Activated naive CD8-positive, alpha-beta T cell treated with anti-CD3 and anti-CD28 coated beads, Interleukin-2, amount 10 ng/mL, durations not matched to agents 7 days and 5 days (primary cell): ENCODE data around the gene NABP1. TPM values are rescaled to one million over a fixed set of nuclear protein-coding genes. Genes with fewer than 3 reads are reported as not detected.
"Not testable (repeated sequence)": the region's sequence is repeated elsewhere in the genome, so short reads cannot be mapped to it uniquely, and the experiment has no call there.

ENCODE experiments used
- ATAC-seq: fragments of 150-1000 bp; cut with Tn5 transposase; one replicate; pipeline ENCODE4 v1.10.0; 2021; ENCODE audit warnings: low read depth, moderate library complexity
- POLR2A ChIA-PET: fragments of 350-600 bp; sonication (Branson Sonifier 250); formaldehyde crosslinking; loops from one replicate; lab custom pipeline; 2021; ENCODE audit warnings: antibody characterized with exemption; lab: Charles Lee
- DNase-seq: peaks from one replicate; pipeline ENCODE4 v3.0.0; 2021
- H3K27ac Mint-ChIP-seq: one replicate; pipeline ENCODE4 v1.8.0; 2022; ENCODE audit warnings: mild to moderate bottlenecking, mixed read lengths
- H3K27me3 Mint-ChIP-seq: one replicate; pipeline ENCODE4 v1.8.0; 2022; ENCODE audit warnings: mild to moderate bottlenecking, moderate library complexity, mixed read lengths
- H3K36me3 Mint-ChIP-seq: one replicate; pipeline ENCODE4 v1.8.0; 2021; ENCODE audit warnings: mild to moderate bottlenecking, mixed read lengths
- H3K4me1 Mint-ChIP-seq: one replicate; pipeline ENCODE4 v1.8.0; 2021; ENCODE audit warnings: mixed read lengths
- H3K4me3 Mint-ChIP-seq: one replicate; pipeline ENCODE4 v1.8.0; 2022; ENCODE audit warnings: mild to moderate bottlenecking, moderate library complexity, mixed read lengths
- H3K9me3 Mint-ChIP-seq: one replicate; pipeline ENCODE4 v1.8.0; 2021; ENCODE audit warnings: mixed read lengths
- total RNA-seq, 2 experiments: library from RNA; stranded (reverse); gene quantifications; one replicate each; pipeline ENCODE4 v1.2.3, GENCODE V29; 2021

The NABP1 gene
- total RNA-seq, 2 experiments from 2014 or later, result 72.6 to 75.9 TPM

DNA sequence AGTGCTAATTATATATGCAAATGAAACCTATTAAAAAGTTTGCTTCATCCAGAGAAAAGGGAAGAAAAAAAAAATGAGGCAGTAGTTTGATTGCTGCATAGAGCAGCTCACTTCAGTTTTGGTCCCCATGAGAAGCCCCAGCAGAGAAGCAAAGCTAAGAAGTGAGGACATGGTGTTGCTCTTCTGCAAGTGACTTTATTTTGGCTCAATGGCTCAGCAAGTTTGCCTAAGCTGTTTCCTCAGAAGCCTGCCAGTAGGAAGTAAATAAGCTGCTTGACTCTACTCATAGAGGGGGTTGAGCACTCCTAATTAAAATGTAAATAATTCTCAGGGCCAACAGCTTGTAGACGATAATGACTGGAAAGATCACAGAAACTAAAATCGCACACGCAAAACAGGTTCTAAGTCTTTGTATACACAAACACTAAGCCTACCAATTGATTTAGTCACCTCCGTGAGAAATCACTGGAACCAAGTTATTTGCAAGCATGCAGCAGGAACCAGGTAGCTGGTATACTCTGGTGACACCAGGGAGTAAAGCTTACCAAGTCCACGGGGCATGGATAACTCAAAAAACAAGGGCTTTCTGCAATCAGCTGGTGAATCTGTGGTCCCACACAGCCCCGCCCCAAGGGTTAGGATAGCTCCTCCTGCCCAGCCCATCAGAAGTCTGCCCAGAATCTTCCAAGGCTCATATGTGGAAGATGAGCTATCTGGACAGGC is 39.7 kb upstream of the NABP1 start:
- peak; percentile 14 for ATAC-seq
- Mint-ChIP-seq H3K36me3 (peaks cover 8% of the 10 kb centered on the region), H3K9me3 (no peaks in the 10 kb centered on the region), H3K27ac (peak overlapping the region; percentile 95), H3K27me3 (no peaks in the 10 kb centered on the region), H3K4me3 (peak overlapping the region; percentile 75), H3K4me1 (peaks cover 56% of the 10 kb centered on the region)
- POLR2A ChIA-PET, result interaction anchor here (0.8 to 9.5 kb wide), 6 partner anchors 10 to 73 kb away, joined by 3 to 234 read pairs (median 5); partner anchors contain the start of gene NABP1
- no peak for DNase-seq

DNA sequence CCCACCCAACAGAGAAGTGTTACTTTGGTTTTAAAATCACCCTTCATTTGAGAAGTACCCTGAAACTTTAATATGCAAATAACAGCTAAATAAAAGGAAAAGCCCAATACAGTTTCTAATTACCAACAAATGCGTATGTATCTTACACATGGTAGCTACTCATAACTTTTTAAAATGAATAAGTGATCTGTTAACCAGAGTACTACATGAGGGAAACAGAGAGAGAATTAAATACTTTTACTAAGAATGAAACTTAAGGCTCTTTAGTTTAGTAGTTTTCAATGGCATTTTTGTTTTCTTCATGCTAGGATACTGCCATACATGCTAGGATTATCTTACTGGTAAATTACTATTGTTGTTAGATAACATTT is 39.1 kb upstream of the NABP1 start:
- ATAC-seq (no peak), DNase-seq (no peak)
- Mint-ChIP-seq H3K27ac (peak overlapping the region; percentile 95), H3K36me3 (peaks cover 8% of the 10 kb centered on the region), H3K4me1 (peaks cover 56% of the 10 kb centered on the region), H3K9me3 (no peaks in the 10 kb centered on the region), H3K27me3 (no peaks in the 10 kb centered on the region), H3K4me3 (peak overlapping the region; percentile 75)
- POLR2A ChIA-PET, result interaction anchor here (1.1 to 9.5 kb wide), 3 partner anchors 18 to 38 kb away, joined by 6 to 234 read pairs (median 14); partner anchors contain the start of gene NABP1

DNA sequence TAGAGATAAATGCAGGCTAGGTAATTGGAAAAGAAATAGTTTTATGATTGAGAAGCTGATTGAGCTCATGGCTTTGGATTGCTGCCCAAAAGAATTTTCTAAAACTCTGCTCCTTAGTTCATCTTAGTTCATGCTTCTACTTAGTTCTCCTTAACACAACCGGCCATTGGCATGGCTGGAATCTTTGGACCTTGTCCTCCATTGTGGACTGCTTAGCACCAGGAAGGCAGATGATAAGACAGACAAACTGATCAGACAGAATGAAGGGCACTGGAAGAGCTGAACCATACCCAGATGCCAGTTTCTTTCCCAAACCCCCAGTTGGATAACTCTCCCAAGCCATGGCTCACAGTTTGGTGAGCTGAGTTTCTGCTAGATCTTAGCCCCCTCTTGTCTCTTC is 36.3 kb upstream of the NABP1 start:
- POLR2A ChIA-PET, result interaction anchor here (0.8 to 2.9 kb wide), 2 partner anchors 15 to 35 kb away, joined by 3 to 36 read pairs; partner anchors contain the start of gene NABP1
- Mint-ChIP-seq H3K4me1 (peaks cover 38% of the 10 kb centered on the region), H3K27ac (no peak overlapping the region), H3K27me3 (no peaks in the 10 kb centered on the region), H3K4me3 (no peak overlapping the region), H3K36me3 (peaks cover 8% of the 10 kb centered on the region), H3K9me3 (no peaks in the 10 kb centered on the region)
- DNase-seq, result no peak
- no peak for ATAC-seq

DNA sequence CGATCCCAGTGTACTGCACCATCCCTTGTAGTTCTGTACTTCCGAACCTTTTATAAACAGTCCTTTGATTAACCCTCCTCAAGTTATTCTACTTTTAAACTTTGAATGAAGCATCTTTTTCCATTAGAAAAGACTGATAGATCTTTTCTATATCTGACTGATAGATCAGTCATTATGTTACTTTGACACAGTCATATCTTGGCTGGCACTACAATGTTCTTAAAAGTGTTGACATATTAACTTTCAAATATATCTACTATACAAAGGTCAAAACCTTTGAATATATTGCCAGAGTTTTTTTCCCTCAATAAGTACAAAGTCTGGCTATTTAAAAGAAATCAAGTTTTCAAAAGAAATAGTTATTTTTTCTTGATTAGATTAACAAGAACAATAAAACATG is 35.4 kb upstream of the NABP1 start:
- POLR2A ChIA-PET, result no interaction called here
- peaks cover 8% of the 10 kb centered on the region for H3K36me3 Mint-ChIP-seq
- H3K27ac Mint-ChIP-seq, result no peak overlapping the region
- H3K9me3 Mint-ChIP-seq, result no peaks in the 10 kb centered on the region
- no peak overlapping the region for H3K4me3 Mint-ChIP-seq
- DNase-seq, result no peak
- H3K4me1 Mint-ChIP-seq, result peaks cover 29% of the 10 kb centered on the region
- H3K27me3 Mint-ChIP-seq, result no peaks in the 10 kb centered on the region
- ATAC-seq, result no peak

DNA sequence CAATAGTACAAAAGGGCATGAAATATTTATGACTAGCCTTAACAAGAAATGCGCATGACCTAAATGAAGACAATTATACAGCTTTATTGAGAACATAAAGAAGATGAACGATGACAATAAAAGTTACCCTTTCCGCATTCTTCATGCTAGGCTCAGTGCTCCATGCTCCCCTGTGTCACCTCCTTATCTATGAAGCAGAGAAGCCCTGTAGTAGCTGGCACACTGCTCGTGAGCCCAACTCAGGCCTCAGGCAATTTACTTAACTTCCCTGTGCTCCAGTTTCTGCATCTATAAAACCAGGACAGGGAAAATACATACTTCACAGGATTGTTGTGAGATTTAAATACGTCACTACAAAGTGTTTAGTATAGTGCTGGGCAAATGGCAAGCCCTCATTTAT is 34.5 kb upstream of the NABP1 start:
- Mint-ChIP-seq H3K36me3 (peaks cover 8% of the 10 kb centered on the region), H3K27ac (no peak overlapping the region), H3K4me1 (peaks cover 20% of the 10 kb centered on the region), H3K4me3 (no peak overlapping the region), H3K9me3 (no peaks in the 10 kb centered on the region), H3K27me3 (no peaks in the 10 kb centered on the region)
- POLR2A ChIA-PET, result interaction anchor here (1.5 kb wide), 1 partner anchor 34 kb away, joined by 6 read pairs; the partner anchor contains the start of gene NABP1
- ATAC-seq, result no peak
- DNase-seq, result no peak

- H3K27ac Mint-ChIP-seq, H3K36me3 Mint-ChIP-seq, H3K4me3 Mint-ChIP-seq, DNase-seq, ATAC-seq, H3K9me3 Mint-ChIP-seq, H3K27me3 Mint-ChIP-seq: not testable (repeated sequence)
- H3K4me1 Mint-ChIP-seq, result peaks cover 14% of the 10 kb centered on the region
- POLR2A ChIA-PET, result interaction anchor here (0.6 to 1.5 kb wide), 3 partner anchors 31 to 33 kb away, joined by 3 to 6 read pairs (median 3); partner anchors contain the start of gene NABP1
These were observed 33.3 kb upstream of the NABP1 start for GRCh38 chr2:191644613-191645012.

DNA sequence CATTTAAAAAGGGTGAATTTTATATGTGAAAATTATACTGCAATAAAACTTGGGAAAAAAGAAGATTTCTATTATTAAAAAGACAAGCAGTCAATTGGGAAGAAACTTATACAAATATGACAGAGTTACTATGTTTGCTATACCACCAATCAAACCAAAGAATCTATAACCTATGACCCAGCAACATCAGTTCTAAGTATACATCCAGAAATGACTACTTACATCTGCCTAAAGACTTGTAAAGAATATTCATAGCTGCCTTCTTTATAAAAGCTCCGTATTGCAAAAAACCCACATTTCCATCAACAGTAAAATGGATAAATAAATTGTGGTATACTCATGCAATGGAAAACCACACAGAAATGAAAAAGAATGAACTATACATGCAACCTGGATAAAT is 32.9 kb upstream of the NABP1 start:
- H3K4me1 Mint-ChIP-seq, result peaks cover 11% of the 10 kb centered on the region
- ATAC-seq, result no peak
- H3K27me3 Mint-ChIP-seq, result no peaks in the 10 kb centered on the region
- no peak overlapping the region for H3K27ac Mint-ChIP-seq
- no peaks in the 10 kb centered on the region for H3K9me3 Mint-ChIP-seq
- H3K4me3 Mint-ChIP-seq, result no peak overlapping the region
- no peak for DNase-seq
- H3K36me3 Mint-ChIP-seq, result peaks cover 8% of the 10 kb centered on the region
- POLR2A ChIA-PET, result interaction anchor here (0.6 to 1.4 kb wide), 2 partner anchors 31 kb away, joined by 3 read pairs; no protein-coding TSS in a partner anchor

- H3K9me3 Mint-ChIP-seq, result no peaks in the 10 kb centered on the region
- H3K27me3 Mint-ChIP-seq, result no peaks in the 10 kb centered on the region
- H3K36me3 Mint-ChIP-seq, result peaks cover 5% of the 10 kb centered on the region
- peaks cover 6% of the 10 kb centered on the region for H3K4me1 Mint-ChIP-seq
- ATAC-seq (no peak), DNase-seq (no peak)
- POLR2A ChIA-PET, result interaction anchor here (0.6 to 1.4 kb wide), 3 partner anchors 30 to 32 kb away, joined by 3 read pairs; partner anchors contain the start of gene NABP1
- no peak overlapping the region for H3K4me3 Mint-ChIP-seq
- no peak overlapping the region for H3K27ac Mint-ChIP-seq
These were observed 32.3 kb upstream of the NABP1 start for GRCh38 chr2:191645434-191646162.

DNA sequence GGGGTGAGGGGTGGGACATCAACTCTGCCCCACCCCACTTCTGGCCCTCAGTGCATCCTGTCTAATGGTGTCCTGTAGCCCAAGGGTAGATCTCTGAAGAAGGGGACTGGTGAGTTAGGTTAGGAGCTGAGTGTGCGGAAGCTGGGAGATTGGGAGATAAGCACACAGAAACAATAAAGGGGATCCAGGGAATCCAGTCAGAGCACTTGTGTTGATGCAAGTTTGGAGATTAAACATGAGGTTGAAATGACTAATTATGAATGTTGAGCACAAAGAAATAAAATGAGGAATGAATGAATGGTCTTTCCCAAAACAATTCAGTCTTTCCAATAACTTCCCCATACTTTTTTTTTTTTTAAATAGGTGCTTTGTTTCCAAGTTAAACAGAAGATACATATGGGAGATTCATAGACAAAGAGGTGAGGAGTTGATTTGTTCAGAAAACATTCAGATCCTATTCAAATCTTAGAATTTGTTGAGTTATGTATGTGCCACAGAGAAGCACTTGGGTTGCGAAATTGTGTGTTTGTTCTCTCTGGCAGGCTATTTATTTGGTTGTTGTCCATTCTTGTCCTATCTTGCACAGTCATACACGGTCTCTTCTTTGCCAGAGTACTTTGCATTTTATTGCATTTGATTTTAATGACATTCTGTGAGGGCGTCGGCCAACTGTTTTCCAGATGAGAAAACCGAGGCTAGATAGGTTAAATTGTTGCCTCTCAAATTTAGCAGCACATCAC is 31.6 kb upstream of the NABP1 start:
- H3K9me3 Mint-ChIP-seq, result no peaks in the 10 kb centered on the region
- peaks cover 8% of the 10 kb centered on the region for H3K36me3 Mint-ChIP-seq
- H3K27me3 Mint-ChIP-seq, result no peaks in the 10 kb centered on the region
- H3K4me3 Mint-ChIP-seq, result no peak overlapping the region
- no peak overlapping the region for H3K27ac Mint-ChIP-seq
- no peak for DNase-seq
- H3K4me1 Mint-ChIP-seq, result peaks cover 7% of the 10 kb centered on the region
- no peak for ATAC-seq
- POLR2A ChIA-PET, result interaction anchor here (0.6 kb wide), 1 partner anchor 31 kb away, joined by 3 read pairs; the partner anchor contains the start of gene NABP1

DNA sequence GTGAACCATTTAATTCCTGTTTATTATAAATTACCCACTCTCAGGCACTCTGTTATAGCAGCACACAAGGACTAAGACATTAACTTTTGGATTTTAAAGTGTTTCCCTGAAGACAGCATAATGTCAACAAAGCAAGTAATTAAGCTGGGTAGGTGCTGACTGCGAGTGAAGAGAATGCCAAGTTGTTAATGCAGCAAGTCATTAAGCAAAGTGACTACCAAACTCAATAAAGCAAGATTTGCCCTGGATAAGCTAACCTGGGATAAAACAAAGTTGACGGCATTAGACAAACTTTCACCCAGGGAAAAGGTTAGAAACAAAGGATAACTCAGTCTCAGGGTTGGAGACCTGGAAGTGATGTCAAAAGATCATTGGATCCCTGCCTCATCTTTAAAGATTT is 28.4 kb upstream of the NABP1 start:
- Mint-ChIP-seq H3K36me3 (peaks cover 11% of the 10 kb centered on the region), H3K4me1 (peaks cover 5% of the 10 kb centered on the region), H3K27ac (no peak overlapping the region), H3K9me3 (peaks cover 1% of the 10 kb centered on the region), H3K4me3 (no peak overlapping the region), H3K27me3 (no peaks in the 10 kb centered on the region)
- POLR2A ChIA-PET, result interaction anchor here (1.0 kb wide), 1 partner anchor 9 kb away, joined by 3 read pairs; no protein-coding TSS in a partner anchor
- DNase-seq (no peak), ATAC-seq (no peak)

GRCh38 chr2:191650896-191651773 is 26.8 kb upstream of the NABP1 start:
- Mint-ChIP-seq H3K27ac (no peak overlapping the region), H3K36me3 (peaks cover 12% of the 10 kb centered on the region), H3K27me3 (no peaks in the 10 kb centered on the region), H3K4me3 (no peak overlapping the region), H3K9me3 (peaks cover 1% of the 10 kb centered on the region), H3K4me1 (peaks cover 5% of the 10 kb centered on the region)
- ATAC-seq, result no peak
- POLR2A ChIA-PET, result no interaction called here
- no peak for DNase-seq
